Putamen (tissue), 1 donor: ENCODE measurements around the gene RGS13.

Experiments used
- DNase-seq: peaks from one replicate; pipeline ENCODE4 v3.0.0-alpha.2; 2016; ENCODE audit warnings: low spot score

Gene RGS13

DNA sequence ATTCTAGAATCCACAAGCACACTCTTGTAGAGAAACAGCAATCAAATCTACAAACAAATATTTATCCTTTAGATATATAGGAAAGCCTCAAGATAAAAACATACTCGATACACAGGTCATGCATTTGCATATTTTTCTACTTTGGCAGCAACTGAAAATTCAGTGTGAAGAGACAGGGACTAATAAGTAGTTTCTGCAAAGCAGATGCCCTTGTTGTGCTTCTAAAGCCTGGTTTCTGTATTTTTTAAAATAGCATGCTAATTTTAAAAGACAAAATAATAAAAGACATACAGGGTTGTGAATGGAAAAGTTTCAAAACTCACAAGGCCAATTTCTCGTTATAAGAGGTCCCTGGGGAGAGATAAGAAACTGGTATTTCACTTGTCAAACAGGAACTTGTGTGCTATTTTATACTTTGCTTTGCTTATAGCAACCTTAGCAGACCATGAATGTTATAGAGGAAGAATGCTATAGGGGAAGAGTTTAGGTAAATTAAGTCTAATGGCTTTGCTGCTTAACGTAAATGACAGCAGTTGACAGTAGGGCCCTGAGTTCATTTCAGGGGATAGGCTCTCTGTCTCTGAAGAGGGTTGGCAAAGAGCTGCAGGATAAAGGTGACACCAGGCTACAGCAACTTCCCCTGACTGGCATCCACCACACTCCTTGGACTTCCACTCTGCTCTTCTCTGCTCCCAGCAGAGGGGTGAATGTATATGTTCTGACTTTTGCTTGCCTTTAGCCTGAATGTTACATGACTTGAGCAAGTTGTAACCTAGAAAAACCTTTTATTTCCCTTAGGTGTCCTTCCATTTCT, 9.4 kb upstream of the RGS13 start:
- no peak for DNase-seq

DNA sequence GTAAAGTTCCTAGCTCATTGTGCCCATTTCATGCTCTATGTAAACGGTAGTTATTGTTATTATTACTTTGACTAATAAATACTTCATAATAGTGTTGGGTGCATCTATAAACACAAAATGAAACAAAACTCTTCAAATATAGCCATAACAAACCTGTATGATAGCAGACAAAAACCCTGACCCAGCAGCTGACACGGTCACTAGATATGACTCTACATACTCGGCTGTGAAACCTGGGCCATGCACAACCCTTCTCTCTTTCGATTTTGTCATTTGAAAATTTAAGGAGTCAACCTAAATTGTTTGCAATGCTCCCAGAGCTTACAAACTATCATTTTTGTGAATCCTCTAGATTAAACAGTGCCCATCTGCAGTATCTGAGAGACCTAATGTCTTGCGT, 8.0 kb upstream of the RGS13 start:
- no peak for DNase-seq

DNA sequence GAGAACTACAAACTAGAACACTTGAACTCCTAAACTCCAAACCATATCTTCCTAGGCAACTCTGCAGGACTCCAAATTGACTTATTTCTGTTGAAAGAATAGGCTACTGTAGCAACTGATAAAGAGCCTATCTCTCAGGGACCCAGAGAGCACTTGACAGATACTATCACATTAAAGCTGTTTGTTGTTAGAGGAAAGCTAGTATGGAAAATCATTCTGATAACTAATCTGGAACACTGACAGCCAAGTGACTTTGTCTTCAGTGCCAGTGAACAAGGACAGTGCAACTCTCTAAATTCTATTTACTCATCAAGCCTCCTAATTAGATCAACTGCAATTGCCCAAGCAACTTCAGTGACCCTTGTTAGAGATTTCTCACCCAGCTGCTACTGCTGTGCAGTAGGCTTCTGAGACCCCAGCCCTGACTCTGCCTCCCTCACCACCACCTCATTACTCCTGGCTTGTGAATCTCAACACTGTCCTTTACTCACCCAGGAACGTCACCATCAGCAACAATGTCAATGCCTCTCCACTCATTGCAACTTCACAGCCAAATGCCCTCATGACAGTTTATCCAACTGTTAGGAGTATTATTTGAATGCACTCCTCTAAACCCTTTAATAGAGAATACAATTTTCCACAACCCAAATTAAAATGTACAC, 7.4 kb upstream of the RGS13 start:
- DNase-seq: no peak

DNA sequence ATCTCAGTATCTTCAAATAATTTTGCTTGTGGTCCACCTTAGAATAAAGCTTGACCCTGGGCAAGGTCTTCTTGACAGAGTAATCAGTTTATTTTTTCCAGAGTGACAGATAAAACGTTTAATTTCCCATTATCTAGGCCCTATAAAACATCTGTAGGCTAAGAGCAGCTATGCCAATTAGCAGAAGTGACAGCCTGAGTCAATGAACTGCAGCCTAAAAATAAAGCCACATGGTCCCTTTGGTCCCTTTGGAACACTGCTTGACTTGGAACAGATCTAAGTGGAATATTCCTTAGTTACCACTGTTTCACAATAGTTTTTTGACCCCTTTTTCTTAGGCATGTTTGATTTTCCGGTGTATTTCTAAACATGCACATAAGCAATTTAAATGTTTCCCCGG, 6.3 kb upstream of the RGS13 start:
- DNase-seq: no peak

DNA sequence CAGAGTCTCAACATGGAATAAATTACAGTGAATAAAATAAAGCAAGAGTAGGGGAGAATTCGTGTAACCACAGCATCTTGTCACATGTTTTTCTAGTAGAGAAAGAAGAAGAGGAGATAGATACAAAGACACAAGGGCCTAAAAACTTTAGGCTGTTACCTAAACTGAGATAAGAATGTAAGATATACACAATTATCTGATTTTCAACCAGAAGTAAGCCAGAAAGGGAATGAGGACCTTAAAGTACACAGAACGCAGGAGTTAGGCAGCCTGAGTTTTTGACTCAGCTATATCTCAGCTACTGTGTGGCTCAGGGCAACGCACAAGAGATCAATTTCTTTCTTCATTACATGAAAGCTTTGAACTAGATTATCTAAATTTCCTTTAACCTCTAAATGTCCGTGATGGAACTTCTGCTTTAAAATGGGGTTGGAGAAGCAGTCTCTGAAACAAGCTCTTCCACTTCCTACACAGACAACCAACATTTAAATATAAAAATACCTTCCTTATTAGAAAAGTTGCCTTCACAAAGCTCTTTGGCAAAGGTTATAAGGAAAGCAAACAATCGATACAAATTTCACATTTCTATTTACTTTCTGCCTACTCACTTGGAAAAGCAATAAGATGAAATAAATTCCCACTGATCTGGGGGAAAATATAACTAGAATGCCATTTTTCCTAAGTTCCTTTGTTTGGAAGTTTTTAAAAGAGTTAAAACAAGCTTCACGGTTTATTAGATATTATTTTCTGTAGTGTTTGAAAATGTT, 5.2 kb upstream of the RGS13 start:
- no peak for DNase-seq

DNA sequence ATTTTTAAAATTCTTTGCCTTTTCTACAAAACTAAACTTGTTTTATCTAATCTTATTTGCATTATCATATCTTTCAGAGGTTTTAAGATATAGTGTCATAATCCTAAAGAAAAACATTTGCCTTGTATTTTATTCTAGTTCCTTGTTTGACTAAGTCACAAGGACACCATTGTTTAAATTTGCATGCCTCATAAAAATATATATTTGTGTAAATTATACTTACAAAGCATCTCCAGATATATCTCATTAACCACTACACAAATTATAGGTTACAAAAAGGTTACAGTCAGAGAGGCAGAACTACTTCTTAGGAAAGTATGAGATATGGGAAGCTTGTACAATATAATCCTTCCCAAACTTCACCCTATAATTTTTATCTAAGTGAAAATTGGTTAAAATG, 4.2 kb upstream of the RGS13 start:
- DNase-seq: no peak

DNA sequence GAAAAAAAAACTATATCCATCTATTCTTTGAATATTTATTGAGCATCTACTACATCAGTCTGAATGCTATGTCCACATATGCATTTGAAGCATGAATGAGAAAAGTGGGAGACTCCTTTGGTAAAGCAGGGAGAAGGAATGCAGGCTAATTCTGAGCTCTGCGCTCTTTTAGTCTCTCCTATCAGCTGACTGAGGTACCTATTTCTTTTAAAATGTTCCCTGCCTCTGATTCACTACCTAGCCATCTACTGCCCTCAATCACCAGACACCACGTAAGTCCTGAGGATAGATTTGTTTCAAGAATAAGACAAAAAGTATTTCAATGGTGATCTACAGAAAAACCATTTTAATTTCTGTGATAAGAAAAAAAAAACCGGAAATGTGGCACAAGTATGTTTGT, 3.8 kb upstream of the RGS13 start:
- no peak for DNase-seq

DNA sequence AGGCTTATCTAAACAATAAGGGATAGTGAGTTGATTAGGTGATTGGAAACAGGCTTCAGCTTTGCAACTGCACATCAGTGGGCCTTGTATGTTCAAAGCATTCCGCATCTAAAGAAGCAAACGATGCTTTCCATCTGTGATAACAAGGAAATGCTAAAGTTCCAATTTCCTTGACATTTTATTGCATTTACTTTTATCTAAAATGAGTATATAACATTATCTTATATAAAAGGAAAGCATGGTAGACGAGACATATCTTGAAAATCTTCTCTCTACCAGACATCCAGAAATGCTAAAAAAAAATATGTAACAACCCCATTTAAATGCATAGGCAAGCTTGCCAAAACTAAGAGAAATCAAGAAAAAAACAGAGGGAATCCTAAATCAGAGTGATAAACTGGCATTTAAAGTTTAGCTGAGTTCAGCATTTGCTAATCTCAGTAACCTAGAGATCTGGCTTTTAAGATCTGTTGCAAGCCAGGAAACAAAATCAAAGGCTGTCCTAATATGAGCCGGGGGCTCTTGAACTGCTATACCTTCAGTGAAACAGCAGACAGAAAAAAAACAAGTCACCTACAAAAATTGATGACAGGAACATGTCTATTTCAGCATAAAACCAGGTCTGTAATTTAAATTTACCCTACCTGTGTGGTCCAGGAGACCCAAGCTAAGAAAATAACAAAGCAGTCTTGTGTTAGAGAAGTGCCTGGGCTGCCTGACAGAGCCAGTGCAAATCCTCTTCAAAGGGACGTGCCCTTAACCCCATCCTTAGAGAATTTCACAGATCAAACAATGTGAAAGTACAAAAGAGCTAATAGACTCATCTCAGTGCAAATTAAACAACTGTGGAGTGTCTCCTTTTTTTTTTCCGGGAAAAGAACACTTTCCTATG, 3.1 kb upstream of the RGS13 start:
- no peak for DNase-seq

DNA sequence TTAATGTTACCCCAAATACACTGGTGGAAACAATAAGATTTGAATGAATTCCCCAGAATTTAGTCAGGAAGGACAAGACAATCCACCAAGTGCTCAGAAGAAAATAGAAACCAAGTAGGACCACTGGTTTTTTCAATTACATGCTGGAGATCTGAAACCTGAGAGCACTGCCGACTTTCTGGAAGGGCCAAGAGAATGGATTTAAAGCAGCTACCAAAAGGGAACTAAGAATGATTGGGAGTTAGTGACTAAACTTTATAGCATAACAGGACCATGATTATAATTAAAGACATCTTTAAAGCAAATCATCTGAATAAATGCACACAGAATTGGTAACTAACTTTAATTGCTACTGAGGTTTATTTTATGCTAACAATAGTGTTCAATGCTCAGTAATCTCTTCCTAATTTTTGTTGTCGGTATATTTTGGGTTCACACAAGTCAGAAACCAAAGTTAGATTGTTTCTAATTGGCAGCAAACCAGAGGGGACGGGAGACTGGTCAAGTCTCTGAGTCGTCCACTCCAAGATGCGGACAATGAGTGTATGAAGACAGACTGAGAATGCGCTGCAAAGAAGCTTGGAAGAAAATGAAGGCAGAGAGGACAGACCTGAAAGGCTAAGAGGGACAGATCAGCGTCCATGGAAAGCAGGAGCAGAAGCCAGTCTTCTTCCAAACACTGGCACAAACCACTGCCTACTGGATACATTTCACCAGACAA, 2.3 kb upstream of the RGS13 start:
- no peak for DNase-seq

DNA sequence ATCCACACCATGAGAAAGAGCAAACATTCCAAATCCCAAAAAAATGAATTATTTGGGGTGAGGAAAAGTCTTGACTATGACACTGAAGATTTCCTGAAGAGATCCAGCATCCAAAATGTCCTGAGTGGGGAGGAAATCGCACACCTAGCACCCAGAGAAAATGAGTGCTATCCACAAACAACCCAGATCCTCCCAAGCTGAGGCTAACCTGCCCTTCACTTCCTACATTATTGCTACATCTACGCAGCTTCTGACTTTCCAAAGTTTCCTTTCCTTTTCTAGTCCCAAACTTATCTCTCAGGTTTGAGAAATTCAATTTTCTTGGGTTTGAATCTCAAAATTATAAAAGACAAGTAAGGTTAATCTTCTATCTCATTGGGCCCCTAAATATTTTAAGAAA, 906 bp upstream of the RGS13 start:
- DNase-seq: no peak

DNA sequence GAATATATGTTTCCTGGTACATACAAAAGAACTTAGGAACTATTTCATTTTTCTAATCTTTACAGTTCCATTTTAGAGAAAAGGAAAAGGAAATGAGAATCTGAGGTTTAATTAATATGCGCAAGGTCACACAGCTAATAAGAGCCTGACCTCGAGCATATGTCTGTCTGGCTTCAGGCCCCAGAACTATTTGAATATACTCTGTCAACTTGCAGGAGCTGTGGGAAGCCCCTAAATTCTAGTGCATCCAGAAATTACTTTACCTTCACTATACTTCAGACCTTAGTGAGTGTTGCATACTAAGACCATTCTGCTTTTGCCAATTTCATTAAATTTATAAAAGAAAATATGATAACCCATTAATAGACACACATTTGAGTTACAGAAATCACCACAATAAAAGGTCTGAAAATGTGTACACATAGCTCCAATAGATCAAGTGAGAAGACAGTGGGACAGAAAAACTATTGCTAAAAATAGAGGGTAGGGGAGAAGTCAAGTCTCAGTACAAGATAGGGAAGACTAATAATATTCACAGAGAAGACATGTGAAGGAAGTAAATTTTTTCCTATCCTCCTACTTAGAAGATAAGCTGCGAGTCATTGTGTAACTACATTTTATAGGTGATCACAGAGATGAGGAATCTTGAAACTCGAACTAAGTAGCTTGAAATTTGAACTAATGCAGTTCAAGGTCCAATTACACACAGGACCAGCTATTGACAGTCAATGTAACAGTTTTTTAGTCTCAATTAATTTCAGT, 3.8 kb downstream of the RGS13 start:
- DNase-seq: peak; percentile 61

DNA sequence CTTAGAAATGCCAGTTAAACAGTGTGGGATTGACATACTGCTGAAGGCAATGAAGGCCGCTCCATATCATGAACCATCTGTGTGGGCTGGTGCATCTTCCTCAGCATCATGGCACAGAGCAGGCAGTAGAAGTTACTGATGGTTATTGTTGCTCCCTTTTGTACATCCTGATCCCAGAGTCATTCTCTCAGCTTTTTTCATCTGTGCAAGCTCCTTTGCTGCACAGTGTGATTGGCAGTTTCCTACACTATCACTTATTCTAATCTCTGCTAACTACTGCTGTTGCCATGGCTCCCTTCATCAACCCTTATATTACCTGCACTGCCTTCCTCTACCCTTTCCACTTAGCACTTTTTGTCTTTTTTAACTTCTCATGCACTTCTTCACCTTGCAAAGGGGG, 16.2 kb downstream of the RGS13 start:
- DNase-seq: peak; percentile 72

DNA sequence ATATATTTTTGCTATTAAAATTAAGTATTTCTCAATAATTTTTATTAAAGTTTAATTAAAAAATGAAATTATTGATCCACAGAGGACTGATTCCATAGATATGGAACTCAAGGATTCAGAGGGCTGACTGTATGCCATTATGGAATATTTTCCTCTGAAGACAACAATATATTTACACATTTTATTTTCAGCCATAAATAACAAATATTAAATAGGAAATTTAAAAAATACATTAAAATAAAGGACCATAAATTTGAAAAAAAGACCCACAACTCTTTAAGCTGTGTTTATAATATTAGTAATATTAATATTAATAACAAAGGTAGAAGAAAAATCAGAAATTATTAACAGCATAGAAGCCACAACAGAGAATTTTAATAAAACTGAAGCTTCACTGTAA, 18.2 kb downstream of the RGS13 start:
- no peak for DNase-seq

DNA sequence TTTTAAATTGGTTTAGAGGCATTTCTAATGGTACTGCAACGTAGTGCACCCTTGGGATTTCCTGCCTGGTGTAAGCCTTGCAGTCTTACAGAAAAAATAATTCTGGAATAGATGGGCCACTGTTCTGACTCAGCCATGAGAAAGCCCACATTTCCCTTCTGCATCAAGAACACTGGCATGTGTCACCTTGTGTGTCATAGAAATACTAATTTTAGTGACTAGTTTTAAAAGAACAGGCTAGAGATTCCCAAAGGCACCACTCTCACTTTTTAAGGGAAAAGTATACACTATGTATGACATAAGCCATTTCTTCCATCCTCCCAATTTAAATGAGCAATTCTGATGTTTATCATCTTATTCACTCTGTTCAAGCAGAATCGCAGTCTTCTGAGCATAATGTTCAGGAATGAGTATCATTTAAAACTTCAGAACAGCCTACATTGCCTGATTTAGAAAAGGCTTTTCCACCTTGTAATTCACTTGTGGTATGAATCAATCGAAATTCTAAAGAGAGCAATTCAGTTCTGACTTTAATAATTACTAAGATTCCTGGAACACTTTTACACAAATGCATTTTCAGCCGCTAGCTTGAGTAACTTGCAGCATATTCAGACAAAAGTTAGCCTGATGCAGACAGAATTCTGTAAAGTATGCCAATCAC, 18.8 kb downstream of the RGS13 start:
- DNase-seq: peak; percentile 71

DNA sequence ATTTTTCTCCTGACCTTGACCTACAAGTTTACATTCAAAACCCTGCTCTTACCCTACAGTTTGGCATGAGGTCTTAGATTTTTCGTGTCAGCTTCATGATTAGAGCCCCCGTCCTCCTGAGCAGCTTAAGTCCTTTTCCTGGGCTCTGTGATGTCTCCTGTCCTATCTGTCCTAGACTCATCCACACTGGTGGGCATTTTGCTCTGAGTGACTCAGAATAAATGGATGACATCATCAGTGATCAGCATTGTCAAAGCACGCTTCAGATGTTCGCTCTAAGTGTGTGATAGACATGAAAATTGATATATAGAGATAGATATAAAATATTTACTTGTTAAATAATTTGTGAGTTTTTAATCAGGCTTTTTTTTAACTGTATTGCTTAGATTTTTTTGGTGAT, 21.8 kb downstream of the RGS13 start:
- no peak for DNase-seq

DNA sequence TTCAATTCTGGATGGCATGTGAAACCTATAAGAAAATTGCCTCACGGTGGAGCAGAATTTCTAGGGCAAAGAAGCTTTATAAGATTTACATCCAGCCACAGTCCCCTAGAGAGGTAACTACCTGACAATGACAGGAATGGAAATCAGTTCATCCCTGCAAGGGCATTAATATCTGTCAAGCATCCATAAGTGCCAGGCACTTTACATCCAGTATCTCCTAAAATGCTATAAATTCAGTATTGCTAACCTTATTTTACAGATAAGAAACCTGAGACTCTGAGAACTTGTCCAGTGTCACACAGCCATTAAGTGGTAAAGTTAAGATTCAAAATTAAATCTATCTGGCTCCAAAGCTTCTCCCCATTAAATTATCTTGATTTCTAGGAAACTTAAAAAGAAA, 22.3 kb downstream of the RGS13 start:
- no peak for DNase-seq

DNA sequence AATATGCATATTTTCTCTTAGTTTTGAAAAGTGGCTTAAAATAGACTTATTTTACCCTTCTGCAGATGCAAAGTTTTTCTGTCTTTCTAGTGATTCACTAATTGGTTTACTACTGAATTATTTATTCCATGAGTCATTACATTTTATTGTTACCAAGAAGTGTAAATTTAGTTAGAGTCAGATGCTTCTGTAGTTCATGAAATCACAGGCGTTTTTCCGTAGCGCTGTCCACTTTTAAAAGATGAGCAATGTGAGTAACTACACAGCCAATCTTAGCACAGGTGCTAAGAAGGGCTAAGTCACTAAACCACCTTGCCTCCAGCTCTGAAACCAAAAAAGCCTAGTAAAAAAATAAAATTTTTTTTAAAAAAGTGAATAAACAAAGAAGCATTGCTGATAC, 24.7 kb downstream of the RGS13 start:
- no peak for DNase-seq

DNA sequence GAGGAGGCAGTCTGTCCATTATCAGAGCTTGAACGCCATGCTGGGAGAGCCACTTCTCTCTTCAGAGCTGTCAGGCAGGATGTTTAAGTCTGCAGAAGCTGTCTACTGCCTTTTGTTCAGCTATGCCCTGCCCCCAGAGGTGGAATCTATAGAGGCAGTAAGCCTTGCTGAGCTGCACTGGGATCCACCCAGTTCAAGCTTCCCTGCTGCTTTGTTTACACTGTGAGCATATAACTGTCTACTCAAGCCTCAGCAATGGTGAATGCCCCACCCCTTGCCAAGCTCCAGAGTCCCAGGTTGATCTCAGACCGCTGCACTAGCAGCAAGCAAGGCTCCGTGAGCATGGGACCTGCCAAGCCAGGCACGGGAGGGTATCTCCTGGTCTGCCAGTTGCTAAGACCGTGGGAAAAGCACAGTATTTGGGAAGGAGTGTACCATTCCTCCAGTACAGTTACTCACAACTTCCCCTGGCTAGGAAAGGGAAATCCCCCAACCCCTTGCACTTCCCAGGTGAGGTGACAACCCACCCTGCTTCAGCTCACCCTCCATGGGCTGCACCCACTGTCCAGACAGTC, 32.5 kb downstream of the RGS13 start:
- DNase-seq: no peak

DNA sequence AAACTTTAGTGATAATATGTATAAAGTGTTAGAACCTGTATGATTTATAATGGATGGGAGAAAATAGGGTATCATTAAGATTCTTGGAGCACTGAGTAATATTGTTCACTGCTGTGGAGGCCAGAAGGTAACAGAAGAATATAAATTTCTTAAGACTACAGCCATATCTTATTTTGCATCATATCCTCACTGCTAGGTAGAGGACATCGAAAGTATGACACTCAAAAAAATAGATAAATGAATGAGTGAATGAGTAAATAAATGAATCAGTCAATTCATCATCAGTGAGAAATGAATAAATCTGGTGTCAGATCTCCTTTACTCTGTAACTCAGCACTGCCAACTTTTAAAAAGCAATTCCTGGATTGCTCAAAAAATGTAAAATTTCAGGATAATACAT, 33.2 kb downstream of the RGS13 start:
- DNase-seq: no peak

DNA sequence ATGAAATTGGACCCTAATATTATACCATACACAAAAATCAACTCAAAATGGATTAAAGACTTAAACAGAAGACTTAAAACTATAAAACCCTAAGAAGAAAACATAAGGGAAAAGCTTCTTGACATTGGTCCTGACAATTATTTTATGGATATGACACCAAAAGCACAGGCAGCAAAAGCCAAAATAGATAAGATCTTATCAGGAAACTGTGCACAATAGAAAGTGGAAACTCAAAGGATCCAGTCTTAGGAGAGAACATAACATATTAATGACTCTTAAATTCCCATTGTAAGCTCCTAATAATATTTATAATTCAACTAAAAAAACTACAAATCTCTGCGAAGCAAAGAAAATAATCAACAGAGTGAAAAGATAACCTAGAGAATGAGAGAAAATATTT, 39.8 kb downstream of the RGS13 start:
- no peak for DNase-seq
